ENCODE measurements around the gene EPC2. TPM values are rescaled to one million over a fixed set of nuclear protein-coding genes. Genes with fewer than 3 reads are reported as not detected.

EPC2 gene
- total RNA-seq, 1 experiment from 2014 or later: 32.4 TPM

- Histone ChIP-seq H3K4me3 (ENCODE audit: low read depth, low read length, poor library complexity, severe bottlenecking) (no peak overlapping the region), H3K27ac (ENCODE audit: low read depth, low read length, poor library complexity, severe bottlenecking) (no peak overlapping the region), H3K36me3 (ENCODE audit: insufficient read depth, low read length, poor library complexity, severe bottlenecking) (no peaks in the 10 kb centered on the region), H3K4me1 (ENCODE audit: insufficient read depth, low read length, poor library complexity, severe bottlenecking) (no peaks in the 10 kb centered on the region), H3K9me3 (ENCODE audit: low read depth, low read length, poor library complexity, severe bottlenecking) (no peaks in the 10 kb centered on the region), H3K27me3 (replicated peaks; ENCODE audit: insufficient read depth, low read depth, low read length, poor library complexity) (no peaks in the 10 kb centered on the region)
- TF ChIP-seq EZH2 (IDR thresholded peaks at IDR 0.05; ENCODE audit: borderline replicate concordance, low read depth, low read length, poor library complexity, severe bottlenecking) (no peak), CTCF (conservative IDR thresholded peaks at IDR 0.05; ENCODE audit: low read depth, low read length) (no peak)
- ChIA-PET POLR2A (ENCODE audit: low non-redundant PET) (no interaction called here), CTCF (no interaction called here)
- intact Hi-C loops (cut with micrococcal nuclease; ENCODE audit: unreplicated experiment): no loop called here
- no peak for DNase-seq (ENCODE audit: low spot score)
- no TSS peak for BruUV-seq (replicated peaks)
These were observed 39.6 kb upstream of the EPC2 start for GRCh38 chr2:148604927-148605326.

GRCh38 chr2:148607566-148607965 lies 37.0 kb upstream of the EPC2 start:
- ChIA-PET POLR2A (ENCODE audit: low non-redundant PET) (no interaction called here), CTCF (no interaction called here)
- Histone ChIP-seq H3K9me3 (ENCODE audit: low read depth, low read length, poor library complexity, severe bottlenecking) (no peaks in the 10 kb centered on the region), H3K27ac (ENCODE audit: low read depth, low read length, poor library complexity, severe bottlenecking) (no peak overlapping the region), H3K4me1 (ENCODE audit: insufficient read depth, low read length, poor library complexity, severe bottlenecking) (no peaks in the 10 kb centered on the region), H3K36me3 (ENCODE audit: insufficient read depth, low read length, poor library complexity, severe bottlenecking) (no peaks in the 10 kb centered on the region), H3K27me3 (replicated peaks; ENCODE audit: insufficient read depth, low read depth, low read length, poor library complexity) (no peaks in the 10 kb centered on the region), H3K4me3 (ENCODE audit: low read depth, low read length, poor library complexity, severe bottlenecking) (no peak overlapping the region)
- no TSS peak for BruUV-seq (replicated peaks)
- intact Hi-C loops (cut with micrococcal nuclease; ENCODE audit: unreplicated experiment): no loop called here
- no peak for DNase-seq (ENCODE audit: low spot score)
- TF ChIP-seq EZH2 (IDR thresholded peaks at IDR 0.05; ENCODE audit: borderline replicate concordance, low read depth, low read length, poor library complexity, severe bottlenecking) (no peak), CTCF (conservative IDR thresholded peaks at IDR 0.05; ENCODE audit: low read depth, low read length) (no peak)

GRCh38 chr2:148613231-148614013 lies 31.1 kb upstream of the EPC2 start:
- Histone ChIP-seq H3K4me1 (ENCODE audit: insufficient read depth, low read length, poor library complexity, severe bottlenecking) (peaks cover 28% of the 10 kb centered on the region), H3K27ac (ENCODE audit: low read depth, low read length, poor library complexity, severe bottlenecking) (no peak overlapping the region), H3K9me3 (ENCODE audit: low read depth, low read length, poor library complexity, severe bottlenecking) (no peaks in the 10 kb centered on the region), H3K4me3 (ENCODE audit: low read depth, low read length, poor library complexity, severe bottlenecking) (no peak overlapping the region), H3K36me3 (ENCODE audit: insufficient read depth, low read length, poor library complexity, severe bottlenecking) (no peaks in the 10 kb centered on the region), H3K27me3 (replicated peaks; ENCODE audit: insufficient read depth, low read depth, low read length, poor library complexity) (no peaks in the 10 kb centered on the region)
- DNase-seq (ENCODE audit: low spot score): no peak
- no peak for TF ChIP-seq CTCF (conservative IDR thresholded peaks at IDR 0.05; ENCODE audit: low read depth, low read length)
- POLR2A ChIA-PET (ENCODE audit: low non-redundant PET): interaction anchor here (0.6 kb wide), 1 partner anchor 213 kb away, joined by 5 read pairs; no protein-coding TSS in a partner anchor
- intact Hi-C loops (cut with micrococcal nuclease; ENCODE audit: unreplicated experiment): no loop called here
- CTCF ChIA-PET: no interaction called here
- no TSS peak for BruUV-seq (replicated peaks)
